Immature natural killer cell (primary cell): ENCODE data around the gene CLPTM1L. TPM values are rescaled to one million over a fixed set of nuclear protein-coding genes. Genes with fewer than 3 reads are reported as not detected.

Source experiments
- DNase-seq, 3 donors: peaks; one replicate each; pipeline ENCODE4 v3.0.0; 2022; ENCODE audit warnings: mixed read lengths in 1 of 3
- H3K27ac Mint-ChIP-seq, 6 donors: one replicate each; pipeline ENCODE4 v1.8.0; 2020; ENCODE audit warnings: mixed read lengths in 6 of 6, mild to moderate bottlenecking in 5 of 6, inconsistent platforms in 4 of 6, moderate library complexity in 3 of 6
- H3K27me3 Mint-ChIP-seq, 3 donors: one replicate each; pipeline ENCODE4 v1.8.0; 2020 to 2021; ENCODE audit warnings: low read depth in 3 of 3, mild to moderate bottlenecking in 3 of 3, mixed read lengths in 3 of 3, moderate library complexity in 3 of 3, inconsistent platforms in 1 of 3
- H3K36me3 Mint-ChIP-seq, 3 donors: one replicate each; pipeline ENCODE4 v1.8.0; 2020; ENCODE audit warnings: mixed read lengths in 3 of 3, inconsistent platforms in 2 of 3, mild to moderate bottlenecking in 2 of 3
- H3K4me1 Mint-ChIP-seq, 2 donors: one replicate each; pipeline ENCODE4 v1.8.0; 2020; ENCODE audit warnings: inconsistent platforms in 2 of 2, mild to moderate bottlenecking in 2 of 2, mixed read lengths in 2 of 2, moderate library complexity in 1 of 2
- H3K4me3 Mint-ChIP-seq, 5 donors: one replicate each; pipeline ENCODE4 v1.8.0; 2020; ENCODE audit warnings: mild to moderate bottlenecking in 5 of 5, mixed read lengths in 5 of 5, inconsistent platforms in 3 of 5, moderate library complexity in 3 of 5
- H3K9me3 Mint-ChIP-seq, 6 donors: one replicate each; pipeline ENCODE4 v1.8.0; 2020; ENCODE audit warnings: mild to moderate bottlenecking in 6 of 6, mixed read lengths in 6 of 6, inconsistent platforms in 4 of 6, moderate library complexity in 3 of 6
- polyA plus RNA-seq, 3 donors: library from polyadenylated mRNA; unstranded; fragments of 300-500 nt; fragmentation: Illumina TruSeq; gene quantifications; one replicate each; pipeline ENCODE4 v1.2.3, GENCODE V29; 2021

The CLPTM1L gene
- polyA plus RNA-seq, 3 donors from 2014 or later, result 25.9 to 61.6 (median 35.7) TPM

- H3K27ac Mint-ChIP-seq, result peak overlapping the region; percentile 99 to 100 (median 100)
- DNase-seq, result peak; percentile 81 to 87 (median 86)
- H3K27me3 Mint-ChIP-seq, result peaks cover 5 to 25% (median 14%) of the 10 kb centered on the region in 3 donors
- H3K4me3 Mint-ChIP-seq, result peak overlapping the region; percentile 98 to 100 (median 99)
- peaks cover 27 to 40% of the 10 kb centered on the region in 2 donors for H3K4me1 Mint-ChIP-seq
- H3K36me3 Mint-ChIP-seq, result no peaks in the 10 kb centered on the region
- no peaks in the 10 kb centered on the region for H3K9me3 Mint-ChIP-seq
These were observed 40.7 kb upstream of the CLPTM1L start for GRCh38 chr5:1385395-1386273.

GRCh38 chr5:1384521-1384920 is 39.6 kb upstream of the CLPTM1L start:
- peak overlapping the region in 2 of 5 donors; percentile 2 to 36 for H3K4me3 Mint-ChIP-seq
- peak overlapping the region in 5 of 6 donors; percentile 53 to 99 (median 90) for H3K27ac Mint-ChIP-seq
- no peaks in the 10 kb centered on the region for H3K36me3 Mint-ChIP-seq
- H3K27me3 Mint-ChIP-seq, result peaks cover 8 to 29% (median 14%) of the 10 kb centered on the region in 3 donors
- peaks cover 35 to 51% of the 10 kb centered on the region in 2 donors for H3K4me1 Mint-ChIP-seq
- no peaks in the 10 kb centered on the region for H3K9me3 Mint-ChIP-seq
- DNase-seq, result no peak

GRCh38 chr5:1383886-1384401 is 39.0 kb upstream of the CLPTM1L start:
- H3K27me3 Mint-ChIP-seq, result peaks cover 8 to 27% (median 11%) of the 10 kb centered on the region in 3 donors
- peak overlapping the region in 1 of 5 donors; percentile 2 for H3K4me3 Mint-ChIP-seq
- DNase-seq, result no peak
- no peaks in the 10 kb centered on the region for H3K9me3 Mint-ChIP-seq
- H3K36me3 Mint-ChIP-seq, result no peaks in the 10 kb centered on the region
- H3K27ac Mint-ChIP-seq, result peak overlapping the region in 3 of 6 donors; percentile 53 to 65 (median 59)
- H3K4me1 Mint-ChIP-seq, result peaks cover 37 to 51% of the 10 kb centered on the region in 2 donors

- H3K4me1 Mint-ChIP-seq, result peaks cover 37 to 51% of the 10 kb centered on the region in 2 donors
- no peak overlapping the region for H3K4me3 Mint-ChIP-seq
- no peak overlapping the region for H3K27ac Mint-ChIP-seq
- peaks cover 8 to 21% (median 11%) of the 10 kb centered on the region in 3 donors for H3K27me3 Mint-ChIP-seq
- DNase-seq, result no peak
- no peaks in the 10 kb centered on the region for H3K36me3 Mint-ChIP-seq
- no peaks in the 10 kb centered on the region for H3K9me3 Mint-ChIP-seq
These were observed 38.4 kb upstream of the CLPTM1L start for GRCh38 chr5:1383344-1383743.

- Mint-ChIP-seq H3K36me3 (no peaks in the 10 kb centered on the region), H3K27ac (no peak overlapping the region), H3K4me3 (no peak overlapping the region), H3K9me3 (no peaks in the 10 kb centered on the region), H3K27me3 (peaks cover 8 to 17% (median 11%) of the 10 kb centered on the region in 3 donors), H3K4me1 (peaks cover 37 to 46% of the 10 kb centered on the region in 2 donors)
- no peak for DNase-seq
These were observed 37.4 kb upstream of the CLPTM1L start for GRCh38 chr5:1382248-1382700.

- Mint-ChIP-seq H3K27ac (peak overlapping the region in 3 of 6 donors; percentile 27 to 61 (median 58)), H3K4me1 (peaks cover 30 to 40% of the 10 kb centered on the region in 2 donors), H3K4me3 (peak overlapping the region in 2 of 5 donors; percentile 24 to 31), H3K9me3 (no peaks in the 10 kb centered on the region), H3K27me3 (peaks cover 8 to 14% (median 9%) of the 10 kb centered on the region in 3 donors), H3K36me3 (no peaks in the 10 kb centered on the region)
- DNase-seq, result no peak
These were observed 36.7 kb upstream of the CLPTM1L start for GRCh38 chr5:1381370-1382247.

- H3K4me1 Mint-ChIP-seq, result peaks cover 29 to 39% of the 10 kb centered on the region in 2 donors
These were observed 36.0 kb upstream of the CLPTM1L start for GRCh38 chr5:1380910-1381309.

GRCh38 chr5:1380011-1380817 is 35.3 kb upstream of the CLPTM1L start:
- Mint-ChIP-seq H3K4me3 (peak overlapping the region; percentile 71 to 84 (median 77)), H3K36me3 (no peaks in the 10 kb centered on the region), H3K27ac (peak overlapping the region in 4 of 6 donors; percentile 12 to 82 (median 49)), H3K27me3 (peaks cover 0 to 9% (median 3%) of the 10 kb centered on the region in 3 donors), H3K9me3 (no peaks in the 10 kb centered on the region), H3K4me1 (peaks cover 31 to 39% of the 10 kb centered on the region in 2 donors)
- DNase-seq, result peak; percentile 69 to 76 (median 76)

More at GRCh38 chr5:1380910-1381309, 36.0 kb upstream of the CLPTM1L start:
- peaks cover 4 to 9% (median 5%) of the 10 kb centered on the region in 3 donors for H3K27me3 Mint-ChIP-seq
- H3K36me3 Mint-ChIP-seq, result no peaks in the 10 kb centered on the region
- DNase-seq, result no peak
- no peak overlapping the region for H3K27ac Mint-ChIP-seq
- peak overlapping the region in 2 of 5 donors; percentile 24 to 29 for H3K4me3 Mint-ChIP-seq
- no peaks in the 10 kb centered on the region for H3K9me3 Mint-ChIP-seq

- Mint-ChIP-seq H3K36me3 (no peaks in the 10 kb centered on the region), H3K4me1 (peaks cover 41 to 47% of the 10 kb centered on the region in 2 donors), H3K27ac (peak overlapping the region in 1 of 6 donors; percentile 49), H3K27me3 (peaks cover 3 to 14% (median 3%) of the 10 kb centered on the region in 3 donors), H3K9me3 (no peaks in the 10 kb centered on the region), H3K4me3 (no peak overlapping the region)
- DNase-seq, result no peak
These were observed 34.2 kb upstream of the CLPTM1L start for GRCh38 chr5:1378866-1379659.

GRCh38 chr5:1378096-1378495 is 33.2 kb upstream of the CLPTM1L start:
- DNase-seq, result no peak
- H3K4me3 Mint-ChIP-seq, result no peak overlapping the region

GRCh38 chr5:1376981-1377380 is 32.1 kb upstream of the CLPTM1L start:
- H3K36me3 Mint-ChIP-seq, result no peaks in the 10 kb centered on the region
- H3K4me1 Mint-ChIP-seq, result peaks cover 54 to 66% of the 10 kb centered on the region in 2 donors
- no peak for DNase-seq
- H3K27me3 Mint-ChIP-seq, result peaks cover 10 to 19% (median 10%) of the 10 kb centered on the region in 3 donors
- no peaks in the 10 kb centered on the region for H3K9me3 Mint-ChIP-seq
- peak overlapping the region in 1 of 6 donors; percentile 87 for H3K27ac Mint-ChIP-seq
- no peak overlapping the region for H3K4me3 Mint-ChIP-seq

More at GRCh38 chr5:1378096-1378495, 33.2 kb upstream of the CLPTM1L start:
- Mint-ChIP-seq H3K27ac (peak overlapping the region in 1 of 6 donors; percentile 49), H3K9me3 (no peaks in the 10 kb centered on the region), H3K27me3 (peaks cover 7 to 19% (median 7%) of the 10 kb centered on the region in 3 donors), H3K4me1 (peaks cover 50 to 57% of the 10 kb centered on the region in 2 donors), H3K36me3 (no peaks in the 10 kb centered on the region)
